Vagina (tissue), 2 donors: Measurements from ENCODE around the gene NRG3. TPM values are rescaled to one million over a fixed set of nuclear protein-coding genes. Genes with fewer than 3 reads are reported as not detected.

ENCODE experiments used
- DNase-seq, 2 donors: peaks; one replicate each; pipeline ENCODE4 v3.0.0-alpha.2; 2017; ENCODE audit errors: extremely low spot score in 2 of 2
- H3K27ac ChIP-seq: fragments of 200-600 bp; sonication (generic); one replicate; pipeline ENCODE4 v1.5.1; 2019
- H3K27me3 ChIP-seq: fragments of 200-600 bp; sonication (generic); one replicate; pipeline ENCODE4 v1.5.1; 2019
- H3K36me3 ChIP-seq, 2 donors: fragments of 200-600 bp; sonication (generic); one replicate each; pipeline ENCODE4 v1.5.1; 2017 to 2019
- H3K4me1 ChIP-seq: fragments of 200-600 bp; sonication (generic); one replicate; pipeline ENCODE4 v1.5.1; 2019
- H3K4me3 ChIP-seq, 2 donors: fragments of 200-600 bp; sonication (generic); 1 replicate in 1 of 2; 2 replicates in 1 of 2; pipeline ENCODE4 v1.5.1; 2016 to 2019
- H3K9me3 ChIP-seq: fragments of 200-600 bp; sonication (generic); one replicate; pipeline ENCODE4 v1.5.1; 2019
- POLR2A ChIP-seq, 2 donors: fragments of 450-650 bp; IDR thresholded peaks; one replicate each; pipeline ENCODE4 v1.6.1; 2017; ENCODE audit warnings: antibody characterized with exemption in 2 of 2, mild to moderate bottlenecking in 2 of 2, moderate library complexity in 2 of 2
- POLR2AphosphoS5 ChIP-seq, 2 donors: sonication (generic); formaldehyde crosslinking; IDR thresholded peaks; one replicate each; pipeline ENCODE4 v1.9.0; 2017; ENCODE audit warnings: antibody characterized with exemption in 2 of 2, mild to moderate bottlenecking in 2 of 2, low read depth in 1 of 2; ENCODE audit not compliant: insufficient read depth in 1 of 2
- intact Hi-C: fragments of 100-400 bp; cut with DNase I; formaldehyde crosslinking; loops from one replicate; pipeline ENCODE4 v1.15.1; 2023
- total RNA-seq: library from RNA; depleted of rRNA; stranded (reverse); fragments of >200 nt; gene quantifications from one replicate; pipeline ENCODE4 v1.2.3, GENCODE V29; 2016
- TF ChIP-seq, protein P1 (sequence below), 3 experiments: fragments of 450-650 bp in 2 of 3; fragments of 200-600 bp in 1 of 3; sonication (generic) in 1 of 3; IDR thresholded peaks; one replicate each; pipeline ENCODE4 v1.5.1; 2017 to 2019; ENCODE audit warnings: antibody characterized with exemption in 3 of 3, mild to moderate bottlenecking in 2 of 3, moderate library complexity in 2 of 3

Gene NRG3
- total RNA-seq: not detected

DNA sequence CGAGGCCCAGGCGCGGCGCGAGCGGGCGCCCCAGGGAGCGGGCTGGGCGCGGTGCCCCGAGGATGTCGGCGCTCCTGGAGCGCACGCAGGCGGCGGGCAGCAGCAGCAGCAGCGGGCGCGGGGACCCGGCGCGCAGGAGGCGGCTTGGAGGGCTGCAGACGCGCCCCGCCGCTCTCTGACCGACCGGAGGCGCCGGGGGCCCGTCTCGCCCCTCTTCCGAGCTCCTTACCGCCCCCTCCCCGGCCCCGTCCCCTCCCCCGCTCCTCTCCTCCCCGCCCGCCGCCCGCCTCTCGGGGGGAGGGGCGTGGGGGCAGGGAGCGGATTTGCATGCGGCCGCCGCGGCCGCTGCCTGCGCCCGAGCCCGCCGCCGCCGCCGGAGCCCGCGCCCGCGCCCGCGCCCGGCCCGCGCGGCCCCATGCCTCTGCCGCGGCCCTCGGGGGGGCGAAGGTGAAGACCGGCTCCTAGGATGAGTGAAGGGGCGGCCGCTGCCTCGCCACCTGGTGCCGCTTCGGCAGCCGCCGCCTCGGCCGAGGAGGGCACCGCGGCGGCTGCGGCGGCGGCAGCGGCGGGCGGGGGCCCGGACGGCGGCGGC is at the start of gene NRG3:
Gene NRG3, plus strand, starts transcription at position 320 of the 592 bp plus-strand sequence.
- H3K27ac ChIP-seq: no peak within 1 kb of the TSS
- H3K27me3 ChIP-seq: peaks cover 6% of the 10 kb centered on the region
- H3K36me3 ChIP-seq: no peaks in the 10 kb centered on the region
- TF ChIP-seq POLR2A (IDR thresholded peaks at IDR 0.05): no peak
- TF ChIP-seq, protein P1, sequence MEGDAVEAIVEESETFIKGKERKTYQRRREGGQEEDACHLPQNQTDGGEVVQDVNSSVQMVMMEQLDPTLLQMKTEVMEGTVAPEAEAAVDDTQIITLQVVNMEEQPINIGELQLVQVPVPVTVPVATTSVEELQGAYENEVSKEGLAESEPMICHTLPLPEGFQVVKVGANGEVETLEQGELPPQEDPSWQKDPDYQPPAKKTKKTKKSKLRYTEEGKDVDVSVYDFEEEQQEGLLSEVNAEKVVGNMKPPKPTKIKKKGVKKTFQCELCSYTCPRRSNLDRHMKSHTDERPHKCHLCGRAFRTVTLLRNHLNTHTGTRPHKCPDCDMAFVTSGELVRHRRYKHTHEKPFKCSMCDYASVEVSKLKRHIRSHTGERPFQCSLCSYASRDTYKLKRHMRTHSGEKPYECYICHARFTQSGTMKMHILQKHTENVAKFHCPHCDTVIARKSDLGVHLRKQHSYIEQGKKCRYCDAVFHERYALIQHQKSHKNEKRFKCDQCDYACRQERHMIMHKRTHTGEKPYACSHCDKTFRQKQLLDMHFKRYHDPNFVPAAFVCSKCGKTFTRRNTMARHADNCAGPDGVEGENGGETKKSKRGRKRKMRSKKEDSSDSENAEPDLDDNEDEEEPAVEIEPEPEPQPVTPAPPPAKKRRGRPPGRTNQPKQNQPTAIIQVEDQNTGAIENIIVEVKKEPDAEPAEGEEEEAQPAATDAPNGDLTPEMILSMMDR (IDR thresholded peaks at IDR 0.05): no peak
- TF ChIP-seq POLR2AphosphoS5 (IDR thresholded peaks at IDR 0.05; ENCODE audit: insufficient read depth in 1 of 2, low read depth in 1 of 2): no peak
- H3K4me3 ChIP-seq: peak within 1 kb of the TSS; percentile 20 to 35
- H3K4me1 ChIP-seq: peaks cover 20% of the 10 kb centered on the region
- H3K9me3 ChIP-seq: no peaks in the 10 kb centered on the region
- no peak for DNase-seq
- intact Hi-C loops: no loop called here

DNA sequence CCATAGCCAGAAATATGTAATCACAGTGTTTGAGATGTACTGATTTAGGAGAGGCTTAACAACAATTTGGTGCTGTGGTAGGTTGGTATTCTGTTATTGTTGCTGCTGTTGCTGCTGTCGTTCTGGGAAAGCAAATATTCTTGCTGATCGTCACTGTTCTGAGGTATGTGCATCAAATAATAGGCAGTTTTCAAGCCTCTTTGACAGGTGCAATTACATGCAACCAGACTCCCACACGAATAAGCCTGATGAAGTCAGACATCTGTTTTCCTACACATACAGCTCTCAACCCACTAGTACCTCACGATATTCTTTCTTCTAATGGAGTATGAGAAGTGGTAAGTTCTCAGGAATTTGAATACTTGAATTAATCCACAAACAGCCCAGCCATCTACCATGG is 46.7 kb upstream of the NRG3 start:
- DNase-seq: no peak
- Histone ChIP-seq H3K36me3 (no peaks in the 10 kb centered on the region), H3K9me3 (no peaks in the 10 kb centered on the region), H3K4me1 (no peaks in the 10 kb centered on the region), H3K27ac (no peak overlapping the region), H3K4me3 (no peak overlapping the region), H3K27me3 (no peaks in the 10 kb centered on the region)
- no peak for TF ChIP-seq POLR2AphosphoS5 (IDR thresholded peaks at IDR 0.05; ENCODE audit: insufficient read depth in 1 of 2, low read depth in 1 of 2)
- no peak for TF ChIP-seq POLR2A (IDR thresholded peaks at IDR 0.05)
- TF ChIP-seq, protein P1 (IDR thresholded peaks at IDR 0.05): no peak
- intact Hi-C loops: no loop called here

DNA sequence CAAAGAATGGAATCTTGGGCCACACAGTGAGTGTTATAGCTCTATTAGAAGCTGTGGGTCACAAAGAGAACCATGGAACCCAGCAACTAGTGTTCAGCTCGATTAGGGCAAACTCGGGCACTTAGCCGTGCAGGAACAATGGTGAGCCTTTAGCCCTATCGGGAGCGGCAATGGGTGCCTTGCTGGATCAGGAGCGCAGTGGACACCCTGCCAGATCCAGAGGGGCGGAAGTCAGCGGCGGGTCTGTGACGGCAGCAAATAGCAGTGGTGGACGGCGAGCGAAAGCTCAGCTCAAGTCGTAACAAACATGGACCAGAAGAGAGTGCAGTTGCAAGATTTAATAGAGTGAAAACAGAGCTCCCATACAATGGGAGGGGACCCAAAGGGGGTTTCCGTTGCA is 43.9 kb upstream of the NRG3 start:
- DNase-seq: no peak
- no peaks in the 10 kb centered on the region for H3K4me1 ChIP-seq
- no peak overlapping the region for H3K27ac ChIP-seq
- no peaks in the 10 kb centered on the region for H3K27me3 ChIP-seq
- no peaks in the 10 kb centered on the region for H3K9me3 ChIP-seq
- H3K36me3 ChIP-seq: no peaks in the 10 kb centered on the region
- no peak for TF ChIP-seq POLR2A (IDR thresholded peaks at IDR 0.05)
- TF ChIP-seq, protein P1 (IDR thresholded peaks at IDR 0.05): no peak
- TF ChIP-seq POLR2AphosphoS5 (IDR thresholded peaks at IDR 0.05; ENCODE audit: insufficient read depth in 1 of 2, low read depth in 1 of 2): no peak
- H3K4me3 ChIP-seq: no peak overlapping the region
- intact Hi-C loops: no loop called here

DNA sequence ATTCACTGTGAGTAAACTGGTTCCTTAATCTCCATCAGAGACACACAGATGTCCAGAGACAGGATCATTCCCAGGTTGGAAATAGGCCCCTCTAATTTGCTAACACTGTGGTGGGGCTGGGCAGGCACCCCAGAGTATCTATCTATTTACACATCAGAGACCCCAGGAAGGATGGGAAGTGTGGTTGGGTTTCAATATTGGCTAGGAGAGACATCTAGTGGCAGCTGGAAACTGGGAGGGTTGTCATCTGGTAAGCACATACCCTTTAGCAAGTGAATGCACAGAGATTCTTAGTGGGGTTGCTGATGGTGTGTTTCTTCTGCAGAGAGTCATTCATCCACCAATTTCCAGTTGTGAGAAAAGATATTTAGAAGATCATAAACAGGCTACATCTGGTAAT is 36.0 kb upstream of the NRG3 start:
- no peak overlapping the region for H3K27ac ChIP-seq
- DNase-seq: no peak
- H3K9me3 ChIP-seq: no peaks in the 10 kb centered on the region
- no peaks in the 10 kb centered on the region for H3K36me3 ChIP-seq
- H3K4me1 ChIP-seq: no peaks in the 10 kb centered on the region
- H3K4me3 ChIP-seq: no peak overlapping the region
- intact Hi-C loops: no loop called here
- no peaks in the 10 kb centered on the region for H3K27me3 ChIP-seq
- TF ChIP-seq POLR2A (IDR thresholded peaks at IDR 0.05): no peak
- TF ChIP-seq POLR2AphosphoS5 (IDR thresholded peaks at IDR 0.05; ENCODE audit: insufficient read depth in 1 of 2, low read depth in 1 of 2): no peak
- TF ChIP-seq, protein P1 (IDR thresholded peaks at IDR 0.05): no peak

DNA sequence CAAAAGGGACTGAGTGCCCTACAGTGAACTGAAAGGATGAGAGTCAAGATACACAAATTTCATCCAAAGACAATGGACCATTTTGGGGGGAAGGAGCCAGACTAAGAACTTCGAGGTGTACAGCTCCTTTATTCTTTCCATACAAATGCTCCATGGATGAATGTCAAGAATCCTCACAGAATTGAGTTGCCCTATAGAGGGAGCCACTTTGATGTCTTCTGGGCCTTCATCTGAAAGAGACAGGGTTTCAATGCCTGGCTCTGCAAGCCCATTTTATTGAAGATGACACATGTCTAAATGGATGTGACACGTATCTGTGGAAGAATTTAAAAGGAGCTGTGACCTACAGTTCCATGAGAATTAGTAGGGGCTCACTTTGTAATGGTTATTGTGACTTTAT is 32.0 kb upstream of the NRG3 start:
- H3K9me3 ChIP-seq: no peaks in the 10 kb centered on the region
- intact Hi-C loops: no loop called here
- no peak overlapping the region for H3K4me3 ChIP-seq
- H3K27me3 ChIP-seq: no peaks in the 10 kb centered on the region
- no peaks in the 10 kb centered on the region for H3K4me1 ChIP-seq
- no peak overlapping the region for H3K27ac ChIP-seq
- no peaks in the 10 kb centered on the region for H3K36me3 ChIP-seq
- DNase-seq: no peak
- TF ChIP-seq, protein P1 (IDR thresholded peaks at IDR 0.05): no peak
- TF ChIP-seq POLR2AphosphoS5 (IDR thresholded peaks at IDR 0.05; ENCODE audit: insufficient read depth in 1 of 2, low read depth in 1 of 2) (no peak), POLR2A (IDR thresholded peaks at IDR 0.05) (no peak)
